H1 (cell line): ENCODE data around the gene SIGLEC14. TPM values are rescaled to one million over a fixed set of nuclear protein-coding genes. Genes with fewer than 3 reads are reported as not detected.

Experiments
- CTCF ChIA-PET: fragments of 300-600 bp; sonication (Branson Sonifier 250); formaldehyde crosslinking; loops from one replicate; lab custom pipeline; 2021; ENCODE audit not compliant: partially characterized antibody; lab: Charles Lee
- POLR2A ChIA-PET: fragments of 300-600 bp; sonication (Branson Sonifier 250); formaldehyde crosslinking; loops from one replicate; lab custom pipeline; 2021; ENCODE audit warnings: inconsistent platforms; ENCODE audit not compliant: partially characterized antibody; lab: Charles Lee
- DNase-seq, 2 experiments: peaks; one replicate each; pipeline versions ENCODE4 v3.0.0 to v3.0.0-alpha.2; 2010 to 2022; ENCODE audit warnings: low spot score in 2 of 2, low read depth in 1 of 2, mixed read lengths in 1 of 2
- FAIRE-seq: peaks from 2 replicates; lab custom pipeline; 2011; peaks lifted over from hg19 to GRCh38; lab: Jason Lieb, UNC
- H2AFZ ChIP-seq: 2 replicates; pipeline ENCODE4 v1.8.1; 2012; ENCODE audit warnings: low read length, inconsistent platforms
- H2AK5ac ChIP-seq: 2 replicates; pipeline ENCODE4 v1.6.1; 2013; ENCODE audit warnings: low read depth, low read length
- H2BK120ac ChIP-seq: replicated peaks from 2 replicates; pipeline ENCODE3; 2013; ENCODE audit warnings: low read depth, low read length, inconsistent platforms
- H2BK12ac ChIP-seq: 2 replicates; pipeline ENCODE4 v1.6.1; 2013; ENCODE audit warnings: low read depth, low read length
- H2BK15ac ChIP-seq: 2 replicates; pipeline ENCODE4 v1.6.1; 2013; ENCODE audit warnings: low read length
- H2BK20ac ChIP-seq: 2 replicates; pipeline ENCODE4 v1.6.1; 2013; ENCODE audit warnings: low read length
- H2BK5ac ChIP-seq: 2 replicates; pipeline ENCODE4 v1.6.1; 2013; ENCODE audit warnings: low read depth, low read length
- H3K14ac ChIP-seq: 2 replicates; pipeline ENCODE4 v1.6.1; 2013; ENCODE audit warnings: inconsistent platforms; ENCODE audit not compliant: insufficient read length
- H3K18ac ChIP-seq: 2 replicates; pipeline ENCODE4 v1.6.1; 2013; ENCODE audit warnings: low read length; ENCODE audit errors: extremely low read depth
- H3K23ac ChIP-seq: 2 replicates; pipeline ENCODE4 v1.6.1; 2013; ENCODE audit warnings: inconsistent platforms; ENCODE audit not compliant: insufficient read length
- H3K23me2 ChIP-seq: 2 replicates; pipeline ENCODE4 v1.6.1; 2013; ENCODE audit warnings: low read depth, low read length
- H3K27ac ChIP-seq: 2 replicates; pipeline ENCODE4 v1.6.1; 2011; ENCODE audit warnings: low read depth, low read length, inconsistent platforms
- H3K27me3 ChIP-seq, 4 experiments: replicated peaks in 1 of 4; 1 replicate in 1 of 4; 2 replicates in 3 of 4; pipeline versions ENCODE4 v1.6.1 to v1.8.1; 2011 to 2013; ENCODE audit warnings: low read length in 3 of 4, mild to moderate bottlenecking in 3 of 4, inconsistent platforms in 2 of 4, mixed read lengths in 2 of 4, moderate library complexity in 1 of 4; ENCODE audit not compliant: control insufficient read depth in 3 of 4, insufficient read depth in 3 of 4; ENCODE audit errors: extremely low read depth in 1 of 4
- H3K36me3 ChIP-seq, 4 experiments: 2 replicates each; pipeline versions ENCODE4 v1.6.1 to v1.8.1; 2011 to 2013; ENCODE audit warnings: mild to moderate bottlenecking in 4 of 4, low read length in 3 of 4, moderate library complexity in 2 of 4, control low read depth in 1 of 4, inconsistent platforms in 1 of 4; ENCODE audit not compliant: insufficient read depth in 4 of 4, control insufficient read depth in 2 of 4
- H3K4ac ChIP-seq: replicated peaks from 2 replicates; pipeline ENCODE3; 2013; ENCODE audit warnings: low read length, low read depth, mixed read lengths, inconsistent platforms; ENCODE audit not compliant: insufficient read length
- H3K4me1 ChIP-seq, 4 experiments: replicated peaks in 1 of 4; 1 replicate in 1 of 4; 2 replicates in 3 of 4; pipeline versions ENCODE4 v1.6.1 to v1.8.1; 2011 to 2013; ENCODE audit warnings: low read length in 3 of 4, inconsistent platforms in 2 of 4, mixed read lengths in 1 of 4; ENCODE audit not compliant: insufficient read depth in 4 of 4, control insufficient read depth in 3 of 4
- H3K4me2 ChIP-seq, 2 experiments: 2 replicates each; pipeline versions ENCODE4 v1.6.1 to v1.8.1; 2011 to 2013; ENCODE audit warnings: low read depth in 2 of 2, low read length in 2 of 2, control low read depth in 1 of 2, inconsistent platforms in 1 of 2, mild to moderate bottlenecking in 1 of 2; ENCODE audit not compliant: insufficient read depth in 1 of 2
- H3K4me3 ChIP-seq, 4 experiments: fragments of 200-600, 300-600 bp in 1 of 4; sonication (generic), shearing (Covaris generic), sonication (Bioruptor Twin) in 1 of 4; 2 replicates each; pipeline versions ENCODE4 v1.5.1 to v1.8.1; 2011 to 2016; ENCODE audit warnings: low read length in 4 of 4, low read depth in 3 of 4, control low read depth in 2 of 4, inconsistent platforms in 2 of 4, mild to moderate bottlenecking in 2 of 4, mixed read lengths in 1 of 4, moderate library complexity in 1 of 4; ENCODE audit not compliant: insufficient read depth in 2 of 4; ENCODE audit errors: extremely low read depth in 1 of 4
- H3K56ac ChIP-seq: replicated peaks from 2 replicates; pipeline ENCODE3; 2013; ENCODE audit warnings: low read depth, mild to moderate bottlenecking, mixed read lengths, low read length, inconsistent platforms; ENCODE audit not compliant: insufficient read length
- H3K79me1 ChIP-seq: 2 replicates; pipeline ENCODE4 v1.6.1; 2013; ENCODE audit warnings: low read depth, low read length, control low read depth
- H3K79me2 ChIP-seq, 2 experiments: 2 replicates each; pipeline versions ENCODE4 v1.6.1 to v1.8.1; 2012 to 2013; ENCODE audit warnings: low read length in 2 of 2, mild to moderate bottlenecking in 2 of 2, inconsistent platforms in 1 of 2; ENCODE audit not compliant: insufficient read depth in 2 of 2, control insufficient read depth in 1 of 2
- H3K9ac ChIP-seq, 4 experiments: replicated peaks in 1 of 4; 1 replicate in 1 of 4; 2 replicates in 3 of 4; pipeline versions ENCODE4 v1.6.1 to v1.8.1; 2011 to 2013; ENCODE audit warnings: low read depth in 3 of 4, low read length in 3 of 4, control low read depth in 2 of 4, mild to moderate bottlenecking in 2 of 4, moderate library complexity in 2 of 4, inconsistent platforms in 1 of 4; ENCODE audit errors: extremely low read depth in 1 of 4
- H3K9me3 ChIP-seq, 2 experiments: 2 replicates each; pipeline versions ENCODE4 v1.6.1 to v1.8.1; 2012 to 2013; ENCODE audit warnings: mild to moderate bottlenecking in 2 of 2, moderate library complexity in 2 of 2, control low read depth in 1 of 2, inconsistent platforms in 1 of 2, low read depth in 1 of 2, low read length in 1 of 2, mixed read lengths in 1 of 2; ENCODE audit not compliant: insufficient read depth in 2 of 2
- H4K20me1 ChIP-seq, 2 experiments: replicated peaks in 1 of 2; 2 replicates each; pipeline versions ENCODE3 to v1.8.1; 2011 to 2013; ENCODE audit warnings: inconsistent platforms in 2 of 2, low read length in 2 of 2, mild to moderate bottlenecking in 1 of 2; ENCODE audit not compliant: insufficient read depth in 2 of 2, control insufficient read depth in 1 of 2
- H4K5ac ChIP-seq: 2 replicates; pipeline ENCODE4 v1.6.1; 2013; ENCODE audit warnings: low read length, low read depth, mixed read lengths, inconsistent platforms; ENCODE audit not compliant: insufficient read length
- H4K8ac ChIP-seq: 2 replicates; pipeline ENCODE4 v1.8.0; 2013; ENCODE audit warnings: mild to moderate bottlenecking, moderate library complexity, low read length, inconsistent platforms; ENCODE audit not compliant: insufficient read depth; ENCODE audit errors: extremely low read depth
- H4K91ac ChIP-seq: replicated peaks from 2 replicates; pipeline ENCODE3; 2013; ENCODE audit warnings: low read length, mixed read lengths, inconsistent platforms; ENCODE audit not compliant: insufficient read length
- CEBPB ChIP-seq: IDR thresholded peaks from 2 replicates; pipeline ENCODE4 v1.6.1; 2012; ENCODE audit warnings: low read depth, low read length
- POU5F1 ChIP-seq: IDR thresholded peaks from 2 replicates; pipeline ENCODE4 v1.6.1; 2011; ENCODE audit warnings: low read depth, mild to moderate bottlenecking, low read length, moderate library complexity
- WGBS, 2 experiments: shearing (Covaris generic) in 1 of 2; methylation state at CpG; one replicate each; pipeline versions ENCODE4 v1.1.6 to v1.1.7; 2013 to 2015; ENCODE audit warnings: low lambda C conversion rate in 2 of 2, mixed read lengths in 2 of 2, inconsistent platforms in 1 of 2, low coverage in 1 of 2, missing lambda C conversion rate in 1 of 2; ENCODE audit not compliant: insufficient replicate concordance in 2 of 2, insufficient coverage in 1 of 2, insufficient read length in 1 of 2; ENCODE audit errors: extremely low coverage in 1 of 2, missing lambda C conversion rate in 1 of 2; 5-methylcytosine and 5-hydroxymethylcytosine counted together
- polyA plus RNA-seq, 7 experiments: library from polyadenylated mRNA; depleted of rRNA in 3 of 7; stranded (reverse) in 5 of 7; unstranded in 2 of 7; fragments of >200 nt in 5 of 7; fragments of 200-250 nt in 2 of 7; gene quantifications; 1 replicate in 5 of 7; 2 replicates in 1 of 7; 4 replicates in 1 of 7; pipeline versions ENCODE4 v1.2.1 to v1.2.3, GENCODE V29; 2011 to 2013; ENCODE audit warnings: missing spikeins in 2 of 7, mixed read lengths in 2 of 7
- total RNA-seq: library from RNA; stranded (reverse); fragmentation: NEBNext Ultra II Directional; extraction: Animal tissue kit (Norgen Biotek cat#: 25700); gene quantifications from 2 replicates; pipeline ENCODE4 v1.2.1, GENCODE V29; 2021

The SIGLEC14 gene
- total and polyA plus RNA-seq, 2 of the 8 experiments (the other 6 are each of a cell fraction or from before 2014, with no cell fraction given): not detected

DNA sequence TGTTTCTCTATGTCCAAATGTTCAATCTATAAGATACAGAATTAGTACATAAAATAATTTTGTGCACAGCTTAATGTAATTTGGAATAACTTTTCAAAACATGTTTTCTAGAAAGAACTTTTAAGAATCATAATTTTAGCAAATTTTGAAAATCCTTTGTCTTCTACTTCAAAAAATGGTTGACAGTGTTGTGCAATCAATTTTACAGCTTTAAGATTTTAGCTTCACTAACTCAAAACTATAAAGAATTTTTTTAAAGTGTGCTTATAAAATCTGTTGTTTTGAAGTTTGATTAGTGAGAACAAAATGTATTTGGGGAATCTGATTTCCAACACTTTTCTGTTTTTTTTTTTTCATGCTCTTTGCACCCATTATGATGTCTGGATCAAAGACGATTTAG is 33.8 kb upstream of the SIGLEC14 start:
- Histone ChIP-seq H3K9me3 (peaks cover 4 to 11% of the 10 kb centered on the region in 2 experiments; a peak in 2 of 4 replicates), H2BK120ac (no peak overlapping the region), H3K27me3 (0 out of 7 replicates have a peak, but pooled peaks cover 0 to 4% (median 0%) of the 10 kb centered on the region in 4 experiments), H3K14ac (no peak overlapping the region), H3K18ac (no peak overlapping the region), H3K23me2 (no peaks in the 10 kb centered on the region), H4K20me1 (no peaks in the 10 kb centered on the region), H3K9ac (no peak overlapping the region), H2BK12ac (no peak overlapping the region), H2BK5ac (no peak overlapping the region), H3K4me1 (no peaks in the 10 kb centered on the region), H2BK15ac (no peak overlapping the region), H3K79me1 (no peaks in the 10 kb centered on the region), H4K5ac (no peak overlapping the region), H3K4ac (no peak overlapping the region), H3K27ac (no peak overlapping the region), H3K4me3 (no peak overlapping the region), H2AFZ (no peak overlapping the region), H2BK20ac (no peak overlapping the region), H3K4me2 (no peak overlapping the region), H3K56ac (no peak overlapping the region), H3K79me2 (no peaks in the 10 kb centered on the region), H3K23ac (no peak overlapping the region), H3K36me3 (no peaks in the 10 kb centered on the region), H4K8ac (no peak overlapping the region), H2AK5ac (no peak overlapping the region), H4K91ac (no peak overlapping the region)
- no peak for DNase-seq
- WGBS, 2 experiments: 92% methylated on average over 1 of the region's 1 CpG; no CpG with 5 or more reads in 1 of the 2 experiments
- CTCF ChIA-PET: interaction anchor here (1.3 to 3.7 kb wide), 3 partner anchors 11 to 21 kb away, joined by 4 to 13 read pairs (median 11); no protein-coding TSS in a partner anchor
- FAIRE-seq: no peak
- POLR2A ChIA-PET: no interaction called here
- TF ChIP-seq CEBPB: peak; percentile 33; the same call in 1 of the 2 replicates
- no peak for TF ChIP-seq POU5F1
